Panc1 (cell line): Measurements from ENCODE around the gene CSTF3.

Experiments used
- POLR2AphosphoS5 ChIP-seq: IDR thresholded peaks from 2 replicates; pipeline ENCODE4 v1.6.1; 2012; ENCODE audit warnings: mild to moderate bottlenecking, low read depth, low read length, moderate library complexity
- TCF7L2 ChIP-seq: IDR thresholded peaks from 2 replicates; pipeline ENCODE4 v1.6.1; 2011; ENCODE audit warnings: mild to moderate bottlenecking, low read depth, low read length, inconsistent platforms
- TF ChIP-seq, protein P1 (sequence below): fragments of 450-650 bp; IDR thresholded peaks from 2 replicates; pipeline ENCODE4 v1.5.1; 2017; ENCODE audit warnings: mild to moderate bottlenecking
- TF ChIP-seq, protein P2 (sequence below), 2 experiments: IDR thresholded peaks; 2 replicates each; pipeline ENCODE4 v1.6.1; 2011 to 2012; ENCODE audit warnings: low read depth in 2 of 2, control low read depth in 1 of 2, low read length in 1 of 2, mild to moderate bottlenecking in 1 of 2, moderate library complexity in 1 of 2; ENCODE audit not compliant: insufficient read depth in 1 of 2

DNA sequence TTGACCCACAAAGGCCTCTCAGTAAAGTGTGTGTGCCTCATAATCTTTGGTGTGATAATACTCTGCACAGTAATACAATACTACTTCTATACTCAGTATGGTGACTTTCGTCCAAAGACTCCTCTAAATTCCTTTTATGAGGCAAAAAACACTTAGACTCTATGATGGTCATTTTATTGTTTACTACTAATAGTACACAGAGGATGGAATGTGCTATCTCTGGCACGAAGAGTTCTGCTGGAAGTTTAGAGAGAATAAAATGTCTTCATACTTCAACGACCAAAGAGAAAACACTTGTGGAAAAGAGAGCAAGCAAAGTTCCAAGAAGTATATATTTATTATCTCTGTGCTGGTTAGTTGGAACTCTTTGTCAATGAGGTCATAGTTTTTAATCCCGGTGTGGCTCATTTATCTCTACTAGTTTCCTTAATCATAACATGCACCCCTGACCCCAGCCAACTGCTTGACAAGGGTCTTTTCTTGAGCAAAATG lies 7.5 kb upstream of the CSTF3 start:
- TF ChIP-seq, protein P1, sequence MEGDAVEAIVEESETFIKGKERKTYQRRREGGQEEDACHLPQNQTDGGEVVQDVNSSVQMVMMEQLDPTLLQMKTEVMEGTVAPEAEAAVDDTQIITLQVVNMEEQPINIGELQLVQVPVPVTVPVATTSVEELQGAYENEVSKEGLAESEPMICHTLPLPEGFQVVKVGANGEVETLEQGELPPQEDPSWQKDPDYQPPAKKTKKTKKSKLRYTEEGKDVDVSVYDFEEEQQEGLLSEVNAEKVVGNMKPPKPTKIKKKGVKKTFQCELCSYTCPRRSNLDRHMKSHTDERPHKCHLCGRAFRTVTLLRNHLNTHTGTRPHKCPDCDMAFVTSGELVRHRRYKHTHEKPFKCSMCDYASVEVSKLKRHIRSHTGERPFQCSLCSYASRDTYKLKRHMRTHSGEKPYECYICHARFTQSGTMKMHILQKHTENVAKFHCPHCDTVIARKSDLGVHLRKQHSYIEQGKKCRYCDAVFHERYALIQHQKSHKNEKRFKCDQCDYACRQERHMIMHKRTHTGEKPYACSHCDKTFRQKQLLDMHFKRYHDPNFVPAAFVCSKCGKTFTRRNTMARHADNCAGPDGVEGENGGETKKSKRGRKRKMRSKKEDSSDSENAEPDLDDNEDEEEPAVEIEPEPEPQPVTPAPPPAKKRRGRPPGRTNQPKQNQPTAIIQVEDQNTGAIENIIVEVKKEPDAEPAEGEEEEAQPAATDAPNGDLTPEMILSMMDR: no peak
- TF ChIP-seq POLR2AphosphoS5 (no peak), TCF7L2 (no peak)
- TF ChIP-seq, protein P2, sequence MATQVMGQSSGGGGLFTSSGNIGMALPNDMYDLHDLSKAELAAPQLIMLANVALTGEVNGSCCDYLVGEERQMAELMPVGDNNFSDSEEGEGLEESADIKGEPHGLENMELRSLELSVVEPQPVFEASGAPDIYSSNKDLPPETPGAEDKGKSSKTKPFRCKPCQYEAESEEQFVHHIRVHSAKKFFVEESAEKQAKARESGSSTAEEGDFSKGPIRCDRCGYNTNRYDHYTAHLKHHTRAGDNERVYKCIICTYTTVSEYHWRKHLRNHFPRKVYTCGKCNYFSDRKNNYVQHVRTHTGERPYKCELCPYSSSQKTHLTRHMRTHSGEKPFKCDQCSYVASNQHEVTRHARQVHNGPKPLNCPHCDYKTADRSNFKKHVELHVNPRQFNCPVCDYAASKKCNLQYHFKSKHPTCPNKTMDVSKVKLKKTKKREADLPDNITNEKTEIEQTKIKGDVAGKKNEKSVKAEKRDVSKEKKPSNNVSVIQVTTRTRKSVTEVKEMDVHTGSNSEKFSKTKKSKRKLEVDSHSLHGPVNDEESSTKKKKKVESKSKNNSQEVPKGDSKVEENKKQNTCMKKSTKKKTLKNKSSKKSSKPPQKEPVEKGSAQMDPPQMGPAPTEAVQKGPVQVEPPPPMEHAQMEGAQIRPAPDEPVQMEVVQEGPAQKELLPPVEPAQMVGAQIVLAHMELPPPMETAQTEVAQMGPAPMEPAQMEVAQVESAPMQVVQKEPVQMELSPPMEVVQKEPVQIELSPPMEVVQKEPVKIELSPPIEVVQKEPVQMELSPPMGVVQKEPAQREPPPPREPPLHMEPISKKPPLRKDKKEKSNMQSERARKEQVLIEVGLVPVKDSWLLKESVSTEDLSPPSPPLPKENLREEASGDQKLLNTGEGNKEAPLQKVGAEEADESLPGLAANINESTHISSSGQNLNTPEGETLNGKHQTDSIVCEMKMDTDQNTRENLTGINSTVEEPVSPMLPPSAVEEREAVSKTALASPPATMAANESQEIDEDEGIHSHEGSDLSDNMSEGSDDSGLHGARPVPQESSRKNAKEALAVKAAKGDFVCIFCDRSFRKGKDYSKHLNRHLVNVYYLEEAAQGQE (IDR thresholded peaks at IDR 0.05; ENCODE audit: insufficient read depth in 1 of 2, low read depth in 2 of 2, low read length in 1 of 2): no peak
